Spleen (tissue), 11 donors: ENCODE measurements around the gene GARNL3. TPM values are rescaled to one million over a fixed set of nuclear protein-coding genes. Genes with fewer than 3 reads are reported as not detected.

Source experiments
- DNase-seq: peaks from one replicate; pipeline ENCODE4 v3.0.0-alpha.2; 2020
- H3K27ac ChIP-seq, 8 donors: fragments of 200-600 bp; sonication (generic) in 7 of 8; 1 replicate in 4 of 8; 2 replicates in 4 of 8; pipeline versions ENCODE4 v1.5.0 to v1.8.0; 2016 to 2021; ENCODE audit warnings: inconsistent platforms in 4 of 8, mild to moderate bottlenecking in 4 of 8, moderate library complexity in 1 of 8
- H3K27me3 ChIP-seq, 7 donors: fragments of 200-600 bp; sonication (generic) in 6 of 7; replicated peaks in 1 of 7; 1 replicate in 4 of 7; 2 replicates in 3 of 7; pipeline versions ENCODE4 v1.5.0 to v1.8.0; 2016 to 2021; ENCODE audit warnings: inconsistent platforms in 3 of 7, mild to moderate bottlenecking in 1 of 7
- H3K36me3 ChIP-seq, 6 donors: fragments of 200-600 bp; sonication (generic) in 5 of 6; 1 replicate in 4 of 6; 2 replicates in 2 of 6; pipeline versions ENCODE4 v1.5.0 to v1.8.0; 2016 to 2021; ENCODE audit warnings: inconsistent platforms in 2 of 6
- H3K4me1 ChIP-seq, 6 donors: fragments of 200-600 bp; sonication (generic) in 5 of 6; 1 replicate in 3 of 6; 2 replicates in 3 of 6; pipeline versions ENCODE4 v1.5.0 to v1.8.0; 2016 to 2021; ENCODE audit warnings: inconsistent platforms in 3 of 6
- H3K4me3 ChIP-seq, 8 donors: fragments of 200-600 bp; sonication (generic) in 7 of 8; 1 replicate in 4 of 8; 2 replicates in 4 of 8; pipeline versions ENCODE4 v1.5.0 to v1.8.0; 2016 to 2021; ENCODE audit warnings: inconsistent platforms in 4 of 8, mild to moderate bottlenecking in 4 of 8, moderate library complexity in 2 of 8
- H3K9me3 ChIP-seq, 8 donors: fragments of 200-600 bp; sonication (generic) in 7 of 8; 1 replicate in 4 of 8; 2 replicates in 4 of 8; pipeline versions ENCODE4 v1.5.0 to v1.8.0; 2016 to 2021; ENCODE audit warnings: inconsistent platforms in 4 of 8
- CTCF ChIP-seq, 11 experiments: fragments of 200-600 bp in 7 of 11; fragments of 450-650 bp in 4 of 11; sonication (generic) in 4 of 11; IDR thresholded peaks in 8 of 11; conservative IDR thresholded peaks in 3 of 11; 1 replicate in 7 of 11; 2 replicates in 4 of 11; pipeline versions ENCODE4 v1.4.0 to v1.8.0; 2016 to 2021; ENCODE audit warnings: antibody characterized with exemption in 11 of 11, inconsistent platforms in 4 of 11, mild to moderate bottlenecking in 1 of 11
- POLR2A ChIP-seq, 3 donors: fragments of 450-650 bp; IDR thresholded peaks; one replicate each; pipeline ENCODE4 v1.5.1; 2017; ENCODE audit warnings: antibody characterized with exemption in 3 of 3, mild to moderate bottlenecking in 1 of 3
- POLR2AphosphoS5 ChIP-seq, 3 donors: sonication (generic); formaldehyde crosslinking; IDR thresholded peaks; one replicate each; pipeline ENCODE4 v1.5.1; 2017; ENCODE audit warnings: antibody characterized with exemption in 3 of 3
- WGBS, 5 donors: extraction: QIAGEN DNeasy Blood & Tissue Kit in 3 of 5; methylation state at CpG; one replicate each; pipeline versions ENCODE4 v1.1.5 to v1.1.7; 2013 to 2018; 5-methylcytosine and 5-hydroxymethylcytosine counted together
- intact Hi-C: fragments of 100-400 bp; cut with DNase I; formaldehyde crosslinking; loops from one replicate; pipeline ENCODE4 v1.15.0; 2023; ENCODE audit warnings: low total_unique reads
- polyA plus RNA-seq, 3 donors: library from polyadenylated mRNA; stranded (reverse); fragments of 200-250 nt; gene quantifications; one replicate each; pipeline ENCODE4 v1.2.1, GENCODE V29; 2013
- total RNA-seq, 7 donors: library from RNA; depleted of rRNA in 3 of 7; stranded (reverse); fragments of >200 nt in 3 of 7; fragmentation: NEBNext Ultra II Directional in 4 of 7; extraction: Animal tissue kit (Norgen Biotek cat#: 25700) in 4 of 7; gene quantifications; one replicate each; pipeline versions ENCODE4 v1.1.0 to v1.2.1, GENCODE V29; 2016 to 2021
- donor health status: healthy with polysubstance abuse.
- donor health status: DM: no; HTN: no; CAD: no; lungs with moderate emphysema.
- donor health status: DM: no; HTN: no; CAD: no.
- donor health status: Bipolar disorder and iron deficiency.
- donor health status: healthy.
- donor health status: DM: no; HTN: no; CAD: no.
- donor health status: DM: yes; HTN: yes; CAD: no.

GARNL3 gene
- total and polyA plus RNA-seq, 10 donors = 2.1 to 14.7 (median 10.0) TPM

- Histone ChIP-seq H3K27me3 (no peaks in the 10 kb centered on the region), H3K27ac (no peak overlapping the region), H3K4me1 (peaks cover 0 to 18% (median 0%) of the 10 kb centered on the region in 6 donors), H3K9me3 (no peaks in the 10 kb centered on the region), H3K36me3 (no peaks in the 10 kb centered on the region), H3K4me3 (no peak overlapping the region)
- intact Hi-C loops = no loop called here
- DNase-seq = no peak
- TF ChIP-seq POLR2A (IDR thresholded peaks at IDR 0.05) (no peak), CTCF (IDR thresholded peaks at IDR 0.05 in 8 of 11, conservative IDR thresholded peaks at IDR 0.05 in 3 of 11) (no peak), POLR2AphosphoS5 (IDR thresholded peaks at IDR 0.05) (no peak)
- 64 to 86% (median 74%) methylated on average over 1 of the region's 1 CpG for WGBS, 5 donors
Measured at GRCh38 chr9:127415657-127416056, 151.1 kb downstream of the GARNL3 start.

GRCh38 chr9:127417131-127418036 is 152.8 kb downstream of the GARNL3 start:
- H3K27ac ChIP-seq = no peak overlapping the region
- TF ChIP-seq POLR2AphosphoS5 (IDR thresholded peaks at IDR 0.05) = no peak
- H3K4me1 ChIP-seq = peaks cover 0 to 18% (median 8%) of the 10 kb centered on the region in 6 donors
- 81 to 90% (median 87%) methylated on average over 15 of the region's 15 CpGs for WGBS, 5 donors
- no peaks in the 10 kb centered on the region for H3K9me3 ChIP-seq
- intact Hi-C loops = no loop called here
- H3K36me3 ChIP-seq = no peaks in the 10 kb centered on the region
- H3K4me3 ChIP-seq = no peak overlapping the region
- H3K27me3 ChIP-seq = no peaks in the 10 kb centered on the region
- no peak for DNase-seq

- intact Hi-C loops = no loop called here
- Histone ChIP-seq H3K27ac (no peak overlapping the region), H3K9me3 (no peaks in the 10 kb centered on the region), H3K27me3 (no peaks in the 10 kb centered on the region), H3K4me3 (no peak overlapping the region), H3K36me3 (no peaks in the 10 kb centered on the region), H3K4me1 (peaks cover 0 to 25% (median 15%) of the 10 kb centered on the region in 6 donors)
- peak in 5 of 11 experiments; percentile 11 to 46 (median 29) for TF ChIP-seq CTCF (IDR thresholded peaks at IDR 0.05 in 8 of 11, conservative IDR thresholded peaks at IDR 0.05 in 3 of 11)
- peak in 1 of 3 donors; percentile 42 for TF ChIP-seq POLR2AphosphoS5 (IDR thresholded peaks at IDR 0.05)
- no peak for TF ChIP-seq POLR2A (IDR thresholded peaks at IDR 0.05)
- DNase-seq = no peak
- 53 to 80% (median 69%) methylated on average over 5 to 12 of the region's 12 CpGs for WGBS, 5 donors
Measured at GRCh38 chr9:127418037-127418471, 153.5 kb downstream of the GARNL3 start.

- H3K4me3 ChIP-seq = no peak overlapping the region
- 77 to 90% (median 83%) methylated on average over 6 of the region's 6 CpGs for WGBS, 5 donors
- no peaks in the 10 kb centered on the region for H3K36me3 ChIP-seq
- peaks cover 0 to 33% (median 21%) of the 10 kb centered on the region in 6 donors for H3K4me1 ChIP-seq
- H3K27me3 ChIP-seq = no peaks in the 10 kb centered on the region
- TF ChIP-seq CTCF (IDR thresholded peaks at IDR 0.05 in 8 of 11, conservative IDR thresholded peaks at IDR 0.05 in 3 of 11) = no peak
- TF ChIP-seq POLR2A (IDR thresholded peaks at IDR 0.05) = no peak
- peak in 1 of 3 donors; percentile 15 for TF ChIP-seq POLR2AphosphoS5 (IDR thresholded peaks at IDR 0.05)
- intact Hi-C loops = no loop called here
- DNase-seq = no peak
- no peaks in the 10 kb centered on the region for H3K9me3 ChIP-seq
- H3K27ac ChIP-seq = peak overlapping the region in 1 of 8 donors; percentile 9
Measured at GRCh38 chr9:127419348-127419747, 154.8 kb downstream of the GARNL3 start.
